Activated naive CD8-positive, alpha-beta T cell treated with anti-CD3 and anti-CD28 coated beads for 36 hours (primary cell): Measurements from ENCODE around the gene PTPN6. TPM values are rescaled to one million over a fixed set of nuclear protein-coding genes. Genes with fewer than 3 reads are reported as not detected.

ENCODE experiments used
- DNase-seq: peaks from one replicate; pipeline ENCODE4 v3.0.0; 2021
- H3K27ac Mint-ChIP-seq: one replicate; pipeline ENCODE4 v1.8.0; 2022; ENCODE audit warnings: mild to moderate bottlenecking, moderate library complexity, mixed read lengths
- H3K27me3 Mint-ChIP-seq: one replicate; pipeline ENCODE4 v1.8.0; 2022; ENCODE audit warnings: mild to moderate bottlenecking, mixed read lengths
- H3K36me3 Mint-ChIP-seq: one replicate; pipeline ENCODE4 v1.8.0; 2021; ENCODE audit warnings: mild to moderate bottlenecking, mixed read lengths
- H3K4me1 Mint-ChIP-seq: one replicate; pipeline ENCODE4 v1.8.0; 2021; ENCODE audit warnings: mixed read lengths
- H3K4me3 Mint-ChIP-seq: one replicate; pipeline ENCODE4 v1.8.0; 2022; ENCODE audit warnings: mild to moderate bottlenecking, moderate library complexity, mixed read lengths
- H3K9me3 Mint-ChIP-seq: one replicate; pipeline ENCODE4 v1.8.0; 2022; ENCODE audit warnings: mixed read lengths
- total RNA-seq, 2 experiments: library from RNA; stranded (reverse); gene quantifications; one replicate each; pipeline ENCODE4 v1.2.3, GENCODE V29; 2021

The PTPN6 gene
- total RNA-seq, 2 experiments from 2014 or later = 457 to 467 TPM

DNA sequence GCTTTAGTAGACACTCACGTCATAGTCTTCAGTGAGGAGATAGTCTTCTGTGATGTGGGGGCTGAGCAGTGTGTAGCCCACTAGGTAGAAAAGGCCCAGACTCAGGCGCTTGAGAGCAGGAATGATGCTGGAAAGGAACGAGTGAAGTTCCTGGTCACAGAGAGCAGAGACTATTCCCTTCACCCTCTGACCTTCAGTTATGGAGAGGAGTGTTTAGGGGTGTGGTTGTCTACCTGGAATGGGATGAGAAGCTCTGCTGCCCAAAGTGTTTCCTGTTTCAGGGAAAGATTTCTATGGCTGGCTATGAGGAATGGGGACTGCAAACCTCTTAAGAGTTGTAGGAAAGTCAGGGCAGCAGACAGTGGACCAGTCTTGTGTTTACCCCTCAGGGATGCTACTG is 28.3 kb downstream of the PTPN6 start:
- no peak for DNase-seq
- H3K36me3 Mint-ChIP-seq = peaks cover 27% of the 10 kb centered on the region
- peak overlapping the region; percentile 34 for H3K27ac Mint-ChIP-seq
- peaks cover 16% of the 10 kb centered on the region for H3K4me1 Mint-ChIP-seq
- H3K9me3 Mint-ChIP-seq = no peaks in the 10 kb centered on the region
- no peaks in the 10 kb centered on the region for H3K27me3 Mint-ChIP-seq
- no peak overlapping the region for H3K4me3 Mint-ChIP-seq

- H3K27me3 Mint-ChIP-seq = no peaks in the 10 kb centered on the region
- H3K36me3 Mint-ChIP-seq = peaks cover 27% of the 10 kb centered on the region
- peaks cover 12% of the 10 kb centered on the region for H3K4me1 Mint-ChIP-seq
- DNase-seq = no peak
- H3K4me3 Mint-ChIP-seq = no peak overlapping the region
- H3K27ac Mint-ChIP-seq = peak overlapping the region; percentile 56
- no peaks in the 10 kb centered on the region for H3K9me3 Mint-ChIP-seq
Observed at GRCh38 chr12:6980075-6980474, 28.9 kb downstream of the PTPN6 start.

- no peaks in the 10 kb centered on the region for H3K27me3 Mint-ChIP-seq
- H3K4me3 Mint-ChIP-seq = no peak overlapping the region
- peaks cover 5% of the 10 kb centered on the region for H3K4me1 Mint-ChIP-seq
- peaks cover 27% of the 10 kb centered on the region for H3K36me3 Mint-ChIP-seq
- H3K9me3 Mint-ChIP-seq = no peaks in the 10 kb centered on the region
- DNase-seq = no peak
- H3K27ac Mint-ChIP-seq = peak overlapping the region; percentile 11
Observed at GRCh38 chr12:6980740-6981139, 29.6 kb downstream of the PTPN6 start.

DNA sequence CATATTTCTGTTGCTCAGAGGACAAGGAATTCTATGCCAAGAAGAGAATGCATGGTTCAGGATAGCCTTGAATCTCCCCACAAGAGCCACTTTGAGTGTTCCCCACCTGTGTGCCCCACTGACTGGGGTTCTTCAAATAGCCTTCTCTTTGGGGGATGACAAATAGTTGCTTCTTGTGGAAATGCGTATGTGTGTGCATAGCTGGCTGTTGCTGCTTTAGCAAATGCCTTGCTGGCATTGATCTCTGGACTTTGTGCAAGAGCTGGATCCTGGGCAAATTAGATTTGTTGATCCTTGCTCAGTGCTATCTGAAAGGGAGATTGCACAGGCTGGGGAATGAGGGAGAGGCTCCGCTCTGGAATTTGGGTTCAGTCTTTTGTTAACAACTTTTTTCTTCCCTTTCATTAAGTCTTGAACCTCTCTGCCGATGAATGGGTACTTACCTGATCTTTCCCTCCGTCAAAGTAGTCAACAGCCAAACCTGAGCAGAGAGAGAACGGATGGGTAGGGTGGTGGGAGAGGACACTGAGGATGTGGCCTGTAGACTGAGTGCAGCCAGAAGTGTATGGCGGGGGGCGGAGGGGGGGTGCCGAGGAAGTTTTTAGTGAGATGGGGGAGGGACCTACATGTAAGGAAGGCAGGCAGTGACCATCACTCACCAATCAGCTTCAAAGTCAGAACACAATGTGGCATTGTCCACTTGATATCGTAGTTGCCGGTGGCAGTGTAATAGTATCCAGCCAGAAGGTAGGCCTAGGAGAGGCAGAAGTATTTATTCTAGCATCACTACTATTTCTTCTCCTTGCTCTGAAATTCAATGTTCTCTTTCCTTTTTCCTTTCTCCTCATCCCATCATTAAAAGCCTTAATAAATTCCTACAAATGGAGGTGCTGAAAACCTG is 30.2 kb downstream of the PTPN6 start:
- Mint-ChIP-seq H3K27me3 (no peaks in the 10 kb centered on the region), H3K27ac (peak overlapping the region; percentile 25), H3K9me3 (no peaks in the 10 kb centered on the region), H3K4me1 (peaks cover 1% of the 10 kb centered on the region), H3K36me3 (peaks cover 24% of the 10 kb centered on the region), H3K4me3 (no peak overlapping the region)
- DNase-seq = no peak

- no peak for DNase-seq
- Mint-ChIP-seq H3K27me3 (no peaks in the 10 kb centered on the region), H3K4me1 (peaks cover 1% of the 10 kb centered on the region), H3K9me3 (no peaks in the 10 kb centered on the region), H3K27ac (no peak overlapping the region), H3K4me3 (no peak overlapping the region), H3K36me3 (peaks cover 15% of the 10 kb centered on the region)
Observed at GRCh38 chr12:6982532-6982931, 31.4 kb downstream of the PTPN6 start.

DNA sequence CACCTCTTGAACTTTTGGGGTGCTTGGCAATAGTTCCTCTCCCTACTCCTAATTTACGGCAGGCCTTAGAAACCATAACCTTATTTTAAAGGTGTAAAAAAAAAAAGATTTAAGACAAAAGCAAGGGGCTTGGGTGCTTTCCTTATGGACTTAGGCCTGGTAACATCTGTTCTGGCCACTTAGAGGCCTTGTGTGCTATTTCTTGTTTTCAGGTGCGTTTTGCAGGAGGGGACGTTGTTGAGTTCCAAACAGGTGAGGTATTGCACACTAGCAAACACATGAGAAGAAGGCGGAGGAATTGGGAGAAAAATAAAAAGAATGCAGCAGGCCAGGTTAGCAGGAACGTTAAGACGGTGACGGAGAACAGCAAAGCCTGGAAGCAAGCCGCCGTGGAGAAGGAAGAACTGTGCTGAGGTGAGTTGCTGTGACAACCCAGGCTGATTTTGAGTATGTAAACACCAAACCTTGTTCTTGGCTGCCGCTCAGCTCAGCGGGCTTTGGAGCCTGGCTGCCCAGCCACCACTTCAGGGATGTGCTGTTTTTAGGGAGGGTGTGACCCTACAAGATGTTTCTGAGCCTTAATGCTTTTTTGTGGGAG is 36.9 kb downstream of the PTPN6 start:
- no peaks in the 10 kb centered on the region for H3K27me3 Mint-ChIP-seq
- no peak for DNase-seq
- H3K9me3 Mint-ChIP-seq = no peaks in the 10 kb centered on the region
- no peak overlapping the region for H3K27ac Mint-ChIP-seq
- H3K4me1 Mint-ChIP-seq = no peaks in the 10 kb centered on the region
- no peak overlapping the region for H3K4me3 Mint-ChIP-seq
- peaks cover 9% of the 10 kb centered on the region for H3K36me3 Mint-ChIP-seq

GRCh38 chr12:6996040-6996441 is 44.9 kb downstream of the PTPN6 start:
- no peak for DNase-seq
- Mint-ChIP-seq H3K9me3 (no peaks in the 10 kb centered on the region), H3K27me3 (no peaks in the 10 kb centered on the region), H3K27ac (no peak overlapping the region), H3K4me3 (no peak overlapping the region), H3K4me1 (no peaks in the 10 kb centered on the region), H3K36me3 (peaks cover 19% of the 10 kb centered on the region)

DNA sequence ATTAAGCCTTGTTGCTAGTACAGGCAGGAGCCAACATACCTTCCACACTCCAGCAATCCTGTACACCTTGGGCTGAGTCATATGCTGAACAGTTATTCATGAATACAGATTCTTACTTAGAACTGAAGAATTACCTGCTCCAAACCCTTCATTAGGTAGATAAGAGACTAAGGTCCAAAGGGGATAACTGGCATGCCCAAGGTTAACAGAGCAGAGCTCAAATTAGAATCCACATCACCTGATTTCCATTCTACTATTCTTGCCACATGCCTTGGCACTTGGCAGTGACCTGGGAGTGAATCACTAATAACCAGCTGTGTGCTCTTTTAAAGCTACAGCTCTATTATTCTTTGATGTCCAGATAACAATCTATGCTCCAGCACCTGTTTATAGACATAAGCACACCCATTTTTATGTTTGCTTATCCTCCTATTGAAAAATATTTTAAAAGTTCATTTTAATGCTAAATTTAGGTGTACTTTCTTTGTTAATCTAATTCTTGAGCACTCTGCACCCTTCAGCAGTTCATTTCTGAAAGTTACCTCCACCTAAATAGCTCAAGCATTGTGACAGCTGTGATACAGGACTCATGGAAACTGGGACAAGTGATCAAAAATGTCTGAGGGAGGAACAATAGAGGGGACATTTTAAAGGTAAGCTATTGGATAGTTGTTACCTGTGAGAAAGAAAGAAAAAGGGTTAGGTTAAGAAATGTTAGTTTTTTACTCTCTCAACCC is 47.7 kb downstream of the PTPN6 start:
- Mint-ChIP-seq H3K4me3 (no peak overlapping the region), H3K9me3 (no peaks in the 10 kb centered on the region), H3K4me1 (no peaks in the 10 kb centered on the region), H3K27ac (no peak overlapping the region), H3K36me3 (peaks cover 19% of the 10 kb centered on the region), H3K27me3 (no peaks in the 10 kb centered on the region)
- DNase-seq = no peak

DNA sequence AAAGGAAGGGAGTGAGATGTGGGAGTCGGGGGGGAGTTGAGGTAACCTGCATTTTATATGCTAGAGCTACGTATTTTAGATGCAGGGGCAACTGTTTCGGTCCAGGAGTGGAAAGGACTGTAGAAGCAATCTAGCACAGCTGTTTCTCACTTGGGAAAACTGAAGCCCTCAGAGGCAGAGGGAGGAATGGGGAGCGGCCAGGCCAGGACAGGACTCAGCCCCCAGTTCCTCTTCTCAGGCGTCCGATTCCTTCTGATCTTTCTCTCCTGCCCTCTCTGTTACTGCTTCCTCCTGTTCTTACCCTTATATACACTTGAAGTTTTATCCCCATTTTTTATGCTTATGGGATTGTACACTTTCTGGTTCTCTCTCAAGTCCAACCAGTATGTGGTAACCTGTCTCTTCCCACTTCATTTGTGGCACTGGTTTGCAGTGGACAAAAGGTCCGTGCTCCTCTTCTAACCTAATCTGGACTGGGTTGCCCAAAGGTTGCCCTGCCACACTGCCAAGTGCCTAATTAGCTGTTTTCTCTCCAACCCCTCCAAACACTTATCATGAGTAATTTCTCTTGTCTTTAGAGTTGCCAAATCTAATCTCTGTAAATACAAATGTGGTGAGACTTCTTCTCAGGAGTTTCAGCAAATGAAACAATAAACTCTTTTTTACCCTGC is 50.9 kb downstream of the PTPN6 start:
- Mint-ChIP-seq H3K4me1 (peaks cover 8% of the 10 kb centered on the region), H3K27me3 (no peaks in the 10 kb centered on the region), H3K27ac (no peak overlapping the region), H3K9me3 (no peaks in the 10 kb centered on the region), H3K4me3 (no peak overlapping the region), H3K36me3 (peaks cover 10% of the 10 kb centered on the region)
- no peak for DNase-seq

DNA sequence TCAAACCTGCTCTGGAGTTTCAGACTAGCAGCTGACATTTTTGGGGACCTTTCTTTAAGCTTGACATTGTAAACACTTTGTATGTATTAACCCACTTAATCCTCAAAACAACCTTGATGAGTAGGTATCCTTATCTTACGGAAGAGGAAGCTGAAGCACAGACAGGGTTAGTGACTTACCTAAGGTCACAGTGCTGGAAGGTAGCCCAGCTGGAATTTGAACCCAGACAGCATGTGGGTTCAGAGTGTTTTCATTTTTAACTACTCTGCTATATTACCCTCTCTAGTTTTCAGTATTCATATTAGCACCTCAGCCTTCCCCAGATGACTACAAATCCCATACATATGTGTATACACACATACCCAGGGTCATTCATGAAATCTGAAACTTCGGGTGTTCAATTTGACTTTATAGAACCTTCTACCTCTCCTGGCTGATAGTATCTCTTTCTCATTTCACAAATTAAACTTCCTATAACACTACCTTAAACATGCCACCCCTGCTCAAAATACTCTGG is 53.2 kb downstream of the PTPN6 start:
- Mint-ChIP-seq H3K27me3 (no peaks in the 10 kb centered on the region), H3K4me3 (no peak overlapping the region), H3K27ac (no peak overlapping the region), H3K4me1 (peaks cover 13% of the 10 kb centered on the region), H3K9me3 (no peaks in the 10 kb centered on the region), H3K36me3 (peaks cover 10% of the 10 kb centered on the region)
- no peak for DNase-seq

DNA sequence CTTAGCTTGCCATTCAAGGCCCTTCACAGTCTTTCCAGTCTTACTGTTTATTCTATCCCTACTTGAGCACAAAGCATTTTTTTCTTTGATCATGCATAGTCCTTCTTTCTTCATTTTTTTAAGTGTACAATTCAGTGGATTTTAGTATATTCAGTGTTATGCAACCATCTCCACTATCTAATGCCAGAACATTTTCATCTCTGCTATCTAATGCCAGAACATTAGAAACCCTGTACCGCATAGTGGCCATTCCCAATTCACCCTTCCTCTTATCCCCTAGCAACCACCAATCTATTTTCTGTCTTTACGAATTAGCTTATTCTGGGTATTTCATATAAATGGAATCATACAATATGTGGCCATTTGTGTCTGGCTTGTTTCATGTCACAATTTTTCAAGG is 53.7 kb downstream of the PTPN6 start:
- no peak for DNase-seq
- Mint-ChIP-seq H3K4me1 (peaks cover 13% of the 10 kb centered on the region), H3K36me3 (peaks cover 10% of the 10 kb centered on the region), H3K4me3 (no peak overlapping the region), H3K9me3 (no peaks in the 10 kb centered on the region), H3K27me3 (no peaks in the 10 kb centered on the region), H3K27ac (no peak overlapping the region)

DNA sequence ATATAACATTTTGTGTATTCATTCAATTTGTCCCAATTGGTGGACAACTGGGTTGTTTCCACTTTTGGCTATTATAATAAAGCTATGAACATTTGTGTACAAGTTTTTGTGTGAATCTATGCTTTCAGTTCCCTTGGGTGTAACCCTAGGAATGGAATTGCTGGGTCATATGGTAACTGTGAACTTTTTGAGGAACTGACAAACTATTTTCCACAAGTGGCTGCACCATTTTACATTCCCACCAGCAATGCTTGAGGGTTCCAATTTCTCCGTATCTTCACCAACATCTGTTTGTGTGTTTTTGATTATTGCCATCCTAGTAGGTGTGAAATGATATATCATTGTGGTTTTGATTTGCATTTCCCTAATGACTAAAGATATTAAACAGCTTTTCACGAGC is 54.2 kb downstream of the PTPN6 start:
- H3K27me3 Mint-ChIP-seq = no peaks in the 10 kb centered on the region
- peaks cover 13% of the 10 kb centered on the region for H3K4me1 Mint-ChIP-seq
- DNase-seq = no peak
- H3K9me3 Mint-ChIP-seq = no peaks in the 10 kb centered on the region
- no peak overlapping the region for H3K27ac Mint-ChIP-seq
- peaks cover 10% of the 10 kb centered on the region for H3K36me3 Mint-ChIP-seq
- H3K4me3 Mint-ChIP-seq = no peak overlapping the region

DNA sequence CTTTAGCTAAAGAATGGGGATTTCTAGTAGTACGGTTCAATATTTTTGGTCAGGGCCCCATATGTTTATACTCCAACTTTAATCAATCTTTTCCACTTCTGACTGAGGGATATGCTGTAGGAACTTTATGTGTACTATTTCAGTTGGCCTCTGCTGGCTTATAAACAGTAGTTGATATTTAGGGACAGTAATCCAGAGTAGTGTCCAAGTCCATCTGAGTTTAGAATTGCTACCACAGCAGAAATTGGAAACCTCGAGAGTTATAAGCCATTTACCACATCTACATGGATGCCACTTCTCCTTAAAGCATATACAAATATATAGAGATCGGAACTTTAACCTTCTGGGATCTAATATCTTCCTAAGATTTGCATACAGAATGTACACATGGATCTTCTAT is 55.5 kb downstream of the PTPN6 start:
- no peak for DNase-seq
- Mint-ChIP-seq H3K9me3 (no peaks in the 10 kb centered on the region), H3K27me3 (no peaks in the 10 kb centered on the region), H3K36me3 (peaks cover 9% of the 10 kb centered on the region), H3K4me1 (peaks cover 13% of the 10 kb centered on the region), H3K4me3 (no peak overlapping the region), H3K27ac (no peak overlapping the region)

DNA sequence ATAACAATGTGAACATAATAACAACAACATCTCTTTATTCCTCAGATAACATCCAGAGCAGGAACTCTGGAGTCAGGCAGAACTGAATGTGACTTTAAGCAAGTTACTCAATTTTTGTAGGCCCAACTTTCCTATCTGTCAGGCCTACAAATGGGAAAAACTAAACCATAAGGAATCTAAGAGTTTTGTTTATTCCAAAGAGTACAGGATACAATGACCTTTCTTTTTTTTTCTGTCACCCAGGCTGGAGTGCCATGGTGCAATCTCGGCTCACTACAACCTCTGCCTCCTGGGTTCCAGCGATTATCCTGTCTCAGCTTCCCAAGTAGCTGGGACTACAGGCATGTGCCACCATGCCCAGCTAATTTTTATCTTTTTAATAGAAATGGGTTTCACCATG is 57.7 kb downstream of the PTPN6 start:
- H3K27me3 Mint-ChIP-seq = no peaks in the 10 kb centered on the region
- H3K9me3 Mint-ChIP-seq = no peaks in the 10 kb centered on the region
- H3K36me3 Mint-ChIP-seq = peaks cover 9% of the 10 kb centered on the region
- H3K27ac Mint-ChIP-seq = no peak overlapping the region
- H3K4me1 Mint-ChIP-seq = peaks cover 16% of the 10 kb centered on the region
- DNase-seq = no peak
- no peak overlapping the region for H3K4me3 Mint-ChIP-seq

GRCh38 chr12:7009512-7009911 is 58.4 kb downstream of the PTPN6 start:
- peaks cover 20% of the 10 kb centered on the region for H3K4me1 Mint-ChIP-seq
- no peaks in the 10 kb centered on the region for H3K9me3 Mint-ChIP-seq
- no peaks in the 10 kb centered on the region for H3K27me3 Mint-ChIP-seq
- H3K36me3 Mint-ChIP-seq = peaks cover 7% of the 10 kb centered on the region
- no peak overlapping the region for H3K4me3 Mint-ChIP-seq
- H3K27ac Mint-ChIP-seq = no peak overlapping the region
- DNase-seq = no peak
